Subcutaneous adipose tissue (tissue), 4 donors: ENCODE measurements around the gene VPS51. TPM values are rescaled to one million over a fixed set of nuclear protein-coding genes. Genes with fewer than 3 reads are reported as not detected.

Experiments used
- CTCF ChIP-seq: fragments of 450-650 bp; IDR thresholded peaks from one replicate; pipeline ENCODE4 v1.5.1; 2016; ENCODE audit warnings: low read depth, mild to moderate bottlenecking, control low read depth, antibody characterized with exemption, moderate library complexity
- total RNA-seq, 4 donors: library from RNA; depleted of rRNA; stranded (reverse); fragments of >200 nt; gene quantifications; one replicate each; pipeline ENCODE4 v1.1.0, GENCODE V29; 2016

The VPS51 gene
- total RNA-seq, 4 donors from 2014 or later = 84.8 to 300 (median 174) TPM

DNA sequence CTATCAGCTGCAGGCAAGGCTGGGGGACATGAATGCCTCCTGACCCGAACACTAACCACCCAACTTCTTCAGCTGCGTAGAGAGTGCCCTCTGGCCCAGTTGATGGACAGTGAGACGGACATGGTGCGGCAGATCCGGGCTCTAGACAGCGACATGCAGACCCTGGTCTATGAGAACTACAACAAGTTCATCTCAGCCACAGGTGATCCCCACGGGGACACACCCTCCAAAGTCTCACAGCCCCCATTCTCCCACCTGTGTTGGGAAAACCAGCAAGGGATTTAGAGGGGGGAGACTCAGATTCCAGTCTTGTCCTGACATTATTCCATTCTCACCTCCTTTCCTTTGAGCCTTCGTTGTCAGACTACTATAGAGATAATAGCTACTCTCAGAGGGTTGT lies 912 bp downstream of the VPS51 start:
- no peak for TF ChIP-seq CTCF

GRCh38 chr11:65100674-65101350 lies 4.8 kb downstream of the VPS51 start:
- no peak for TF ChIP-seq CTCF

- no peak for TF ChIP-seq CTCF
These were observed 6.4 kb downstream of the VPS51 start for GRCh38 chr11:65102142-65103095.

DNA sequence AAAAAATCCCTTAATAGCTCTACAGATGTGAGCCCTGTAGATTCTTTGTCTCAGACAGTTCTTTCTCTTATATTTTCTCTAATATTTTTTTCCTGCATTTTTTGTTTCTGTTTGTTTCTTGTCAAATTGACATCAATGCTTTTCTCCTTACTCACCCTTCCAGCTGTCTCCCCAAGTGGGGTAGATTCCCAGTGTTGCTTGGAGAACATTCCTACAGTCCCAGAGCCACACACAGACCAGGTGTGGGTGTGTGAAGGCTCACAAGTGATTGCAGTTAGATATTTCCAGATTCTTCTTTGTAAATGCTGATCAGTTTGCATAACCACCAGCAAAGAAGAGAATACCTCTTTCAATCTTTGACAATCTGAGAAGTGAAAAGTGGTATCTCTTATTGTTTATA lies 7.5 kb downstream of the VPS51 start:
- no peak for TF ChIP-seq CTCF

GRCh38 chr11:65104628-65105027 lies 8.6 kb downstream of the VPS51 start:
- no peak for TF ChIP-seq CTCF

DNA sequence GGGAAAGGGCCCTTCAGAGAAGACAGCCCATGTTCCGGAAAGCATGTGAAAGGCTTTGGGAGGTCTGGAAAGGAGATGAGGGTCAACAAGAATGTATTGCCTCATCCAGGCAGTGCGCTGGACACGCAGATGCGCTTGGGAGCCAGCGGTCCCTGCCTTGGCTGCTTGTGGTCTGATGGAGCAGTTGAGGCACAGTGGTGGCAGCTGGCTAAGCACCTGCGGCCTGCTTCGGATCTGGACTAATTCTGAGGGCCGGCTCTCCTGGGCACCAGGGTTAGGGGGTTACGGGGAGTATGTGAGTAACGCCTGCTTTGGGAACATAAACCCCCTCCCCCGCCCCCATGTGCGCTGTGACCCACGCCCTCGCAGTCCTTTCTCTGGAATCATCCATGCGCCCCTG lies 11.1 kb downstream of the VPS51 start:
- TF ChIP-seq CTCF = no peak

- no peak for TF ChIP-seq CTCF
These were observed 11.9 kb downstream of the VPS51 start for GRCh38 chr11:65107751-65108468.
